Tibial nerve (tissue), 4 donors: ENCODE data around the gene AREL1.

Experiments
- EP300 ChIP-seq, 2 donors: sonication (generic); formaldehyde crosslinking; IDR thresholded peaks; one replicate each; pipeline ENCODE4 v1.6.1; 2017; ENCODE audit warnings: antibody characterized with exemption in 2 of 2, mild to moderate bottlenecking in 1 of 2
- TF ChIP-seq, protein P1 (sequence below), 5 experiments: fragments of 200-600 bp in 3 of 5; fragments of 450-650 bp in 2 of 5; sonication (generic) in 3 of 5; IDR thresholded peaks; one replicate each; pipeline ENCODE4 v1.5.1; 2016 to 2019; ENCODE audit warnings: antibody characterized with exemption in 5 of 5, mild to moderate bottlenecking in 3 of 5, moderate library complexity in 2 of 5

DNA sequence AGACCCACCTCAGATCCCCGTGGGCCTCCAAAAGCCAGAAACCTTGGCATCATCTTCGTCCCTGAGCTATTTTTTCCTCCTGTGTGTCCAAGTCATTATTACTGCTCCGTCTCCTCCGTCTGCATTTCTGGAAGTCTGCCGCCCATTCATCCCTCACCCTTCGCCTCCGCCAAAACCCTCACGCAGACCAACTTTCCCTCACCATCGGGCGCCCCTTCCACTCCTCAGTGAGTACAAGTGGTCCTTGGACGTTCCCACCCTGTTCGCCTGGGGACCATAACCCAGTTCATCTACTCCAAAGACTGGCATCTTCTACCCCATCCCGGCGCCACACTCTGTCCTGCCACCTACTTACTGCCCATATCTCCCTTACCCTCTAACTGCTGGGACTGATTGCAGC lies 97.1 kb downstream of the AREL1 start:
- TF ChIP-seq, protein P1, sequence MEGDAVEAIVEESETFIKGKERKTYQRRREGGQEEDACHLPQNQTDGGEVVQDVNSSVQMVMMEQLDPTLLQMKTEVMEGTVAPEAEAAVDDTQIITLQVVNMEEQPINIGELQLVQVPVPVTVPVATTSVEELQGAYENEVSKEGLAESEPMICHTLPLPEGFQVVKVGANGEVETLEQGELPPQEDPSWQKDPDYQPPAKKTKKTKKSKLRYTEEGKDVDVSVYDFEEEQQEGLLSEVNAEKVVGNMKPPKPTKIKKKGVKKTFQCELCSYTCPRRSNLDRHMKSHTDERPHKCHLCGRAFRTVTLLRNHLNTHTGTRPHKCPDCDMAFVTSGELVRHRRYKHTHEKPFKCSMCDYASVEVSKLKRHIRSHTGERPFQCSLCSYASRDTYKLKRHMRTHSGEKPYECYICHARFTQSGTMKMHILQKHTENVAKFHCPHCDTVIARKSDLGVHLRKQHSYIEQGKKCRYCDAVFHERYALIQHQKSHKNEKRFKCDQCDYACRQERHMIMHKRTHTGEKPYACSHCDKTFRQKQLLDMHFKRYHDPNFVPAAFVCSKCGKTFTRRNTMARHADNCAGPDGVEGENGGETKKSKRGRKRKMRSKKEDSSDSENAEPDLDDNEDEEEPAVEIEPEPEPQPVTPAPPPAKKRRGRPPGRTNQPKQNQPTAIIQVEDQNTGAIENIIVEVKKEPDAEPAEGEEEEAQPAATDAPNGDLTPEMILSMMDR (IDR thresholded peaks at IDR 0.05), result no peak
- TF ChIP-seq EP300 (IDR thresholded peaks at IDR 0.05), result no peak
